H1 (cell line): Measurements from ENCODE around the gene ZBTB40. TPM values are rescaled to one million over a fixed set of nuclear protein-coding genes. Genes with fewer than 3 reads are reported as not detected.
A peak's percentile ranks its signal among the peaks of the same experiment; 100 is the strongest.

Experiments used
- CTCF ChIA-PET: fragments of 300-600 bp; sonication (Branson Sonifier 250); formaldehyde crosslinking; loops from one replicate; lab custom pipeline; 2021; ENCODE audit not compliant: partially characterized antibody; lab: Charles Lee
- POLR2A ChIA-PET: fragments of 300-600 bp; sonication (Branson Sonifier 250); formaldehyde crosslinking; loops from one replicate; lab custom pipeline; 2021; ENCODE audit warnings: inconsistent platforms; ENCODE audit not compliant: partially characterized antibody; lab: Charles Lee
- DNase-seq, 2 experiments: peaks; one replicate each; pipeline versions ENCODE4 v3.0.0 to v3.0.0-alpha.2; 2010 to 2022; ENCODE audit warnings: low spot score in 2 of 2, low read depth in 1 of 2, mixed read lengths in 1 of 2
- FAIRE-seq: peaks from 2 replicates; lab custom pipeline; 2011; peaks lifted over from hg19 to GRCh38; lab: Jason Lieb, UNC
- H2AFZ ChIP-seq: 2 replicates; pipeline ENCODE4 v1.8.1; 2012; ENCODE audit warnings: low read length, inconsistent platforms
- H2AK5ac ChIP-seq: 2 replicates; pipeline ENCODE4 v1.6.1; 2013; ENCODE audit warnings: low read depth, low read length
- H2BK120ac ChIP-seq: replicated peaks from 2 replicates; pipeline ENCODE3; 2013; ENCODE audit warnings: low read depth, low read length, inconsistent platforms
- H2BK12ac ChIP-seq: 2 replicates; pipeline ENCODE4 v1.6.1; 2013; ENCODE audit warnings: low read depth, low read length
- H2BK15ac ChIP-seq: 2 replicates; pipeline ENCODE4 v1.6.1; 2013; ENCODE audit warnings: low read length
- H2BK20ac ChIP-seq: 2 replicates; pipeline ENCODE4 v1.6.1; 2013; ENCODE audit warnings: low read length
- H2BK5ac ChIP-seq: 2 replicates; pipeline ENCODE4 v1.6.1; 2013; ENCODE audit warnings: low read depth, low read length
- H3K14ac ChIP-seq: 2 replicates; pipeline ENCODE4 v1.6.1; 2013; ENCODE audit warnings: inconsistent platforms; ENCODE audit not compliant: insufficient read length
- H3K18ac ChIP-seq: 2 replicates; pipeline ENCODE4 v1.6.1; 2013; ENCODE audit warnings: low read length; ENCODE audit errors: extremely low read depth
- H3K23ac ChIP-seq: 2 replicates; pipeline ENCODE4 v1.6.1; 2013; ENCODE audit warnings: inconsistent platforms; ENCODE audit not compliant: insufficient read length
- H3K23me2 ChIP-seq: 2 replicates; pipeline ENCODE4 v1.6.1; 2013; ENCODE audit warnings: low read depth, low read length
- H3K27ac ChIP-seq: 2 replicates; pipeline ENCODE4 v1.6.1; 2011; ENCODE audit warnings: low read depth, low read length, inconsistent platforms
- H3K27me3 ChIP-seq, 4 experiments: replicated peaks in 1 of 4; 1 replicate in 1 of 4; 2 replicates in 3 of 4; pipeline versions ENCODE4 v1.6.1 to v1.8.1; 2011 to 2013; ENCODE audit warnings: low read length in 3 of 4, mild to moderate bottlenecking in 3 of 4, inconsistent platforms in 2 of 4, mixed read lengths in 2 of 4, moderate library complexity in 1 of 4; ENCODE audit not compliant: control insufficient read depth in 3 of 4, insufficient read depth in 3 of 4; ENCODE audit errors: extremely low read depth in 1 of 4
- H3K36me3 ChIP-seq, 4 experiments: 2 replicates each; pipeline versions ENCODE4 v1.6.1 to v1.8.1; 2011 to 2013; ENCODE audit warnings: mild to moderate bottlenecking in 4 of 4, low read length in 3 of 4, moderate library complexity in 2 of 4, control low read depth in 1 of 4, inconsistent platforms in 1 of 4; ENCODE audit not compliant: insufficient read depth in 4 of 4, control insufficient read depth in 2 of 4
- H3K4ac ChIP-seq: replicated peaks from 2 replicates; pipeline ENCODE3; 2013; ENCODE audit warnings: low read length, low read depth, mixed read lengths, inconsistent platforms; ENCODE audit not compliant: insufficient read length
- H3K4me1 ChIP-seq, 4 experiments: replicated peaks in 1 of 4; 1 replicate in 1 of 4; 2 replicates in 3 of 4; pipeline versions ENCODE4 v1.6.1 to v1.8.1; 2011 to 2013; ENCODE audit warnings: low read length in 3 of 4, inconsistent platforms in 2 of 4, mixed read lengths in 1 of 4; ENCODE audit not compliant: insufficient read depth in 4 of 4, control insufficient read depth in 3 of 4
- H3K4me2 ChIP-seq, 2 experiments: 2 replicates each; pipeline versions ENCODE4 v1.6.1 to v1.8.1; 2011 to 2013; ENCODE audit warnings: low read depth in 2 of 2, low read length in 2 of 2, control low read depth in 1 of 2, inconsistent platforms in 1 of 2, mild to moderate bottlenecking in 1 of 2; ENCODE audit not compliant: insufficient read depth in 1 of 2
- H3K4me3 ChIP-seq, 4 experiments: fragments of 200-600, 300-600 bp in 1 of 4; sonication (generic), shearing (Covaris generic), sonication (Bioruptor Twin) in 1 of 4; 2 replicates each; pipeline versions ENCODE4 v1.5.1 to v1.8.1; 2011 to 2016; ENCODE audit warnings: low read length in 4 of 4, low read depth in 3 of 4, control low read depth in 2 of 4, inconsistent platforms in 2 of 4, mild to moderate bottlenecking in 2 of 4, mixed read lengths in 1 of 4, moderate library complexity in 1 of 4; ENCODE audit not compliant: insufficient read depth in 2 of 4; ENCODE audit errors: extremely low read depth in 1 of 4
- H3K56ac ChIP-seq: replicated peaks from 2 replicates; pipeline ENCODE3; 2013; ENCODE audit warnings: low read depth, mild to moderate bottlenecking, mixed read lengths, low read length, inconsistent platforms; ENCODE audit not compliant: insufficient read length
- H3K79me1 ChIP-seq: 2 replicates; pipeline ENCODE4 v1.6.1; 2013; ENCODE audit warnings: low read depth, low read length, control low read depth
- H3K79me2 ChIP-seq, 2 experiments: 2 replicates each; pipeline versions ENCODE4 v1.6.1 to v1.8.1; 2012 to 2013; ENCODE audit warnings: low read length in 2 of 2, mild to moderate bottlenecking in 2 of 2, inconsistent platforms in 1 of 2; ENCODE audit not compliant: insufficient read depth in 2 of 2, control insufficient read depth in 1 of 2
- H3K9ac ChIP-seq, 4 experiments: replicated peaks in 1 of 4; 1 replicate in 1 of 4; 2 replicates in 3 of 4; pipeline versions ENCODE4 v1.6.1 to v1.8.1; 2011 to 2013; ENCODE audit warnings: low read depth in 3 of 4, low read length in 3 of 4, control low read depth in 2 of 4, mild to moderate bottlenecking in 2 of 4, moderate library complexity in 2 of 4, inconsistent platforms in 1 of 4; ENCODE audit errors: extremely low read depth in 1 of 4
- H3K9me3 ChIP-seq, 2 experiments: 2 replicates each; pipeline versions ENCODE4 v1.6.1 to v1.8.1; 2012 to 2013; ENCODE audit warnings: mild to moderate bottlenecking in 2 of 2, moderate library complexity in 2 of 2, control low read depth in 1 of 2, inconsistent platforms in 1 of 2, low read depth in 1 of 2, low read length in 1 of 2, mixed read lengths in 1 of 2; ENCODE audit not compliant: insufficient read depth in 2 of 2
- H4K20me1 ChIP-seq, 2 experiments: replicated peaks in 1 of 2; 2 replicates each; pipeline versions ENCODE3 to v1.8.1; 2011 to 2013; ENCODE audit warnings: inconsistent platforms in 2 of 2, low read length in 2 of 2, mild to moderate bottlenecking in 1 of 2; ENCODE audit not compliant: insufficient read depth in 2 of 2, control insufficient read depth in 1 of 2
- H4K5ac ChIP-seq: 2 replicates; pipeline ENCODE4 v1.6.1; 2013; ENCODE audit warnings: low read length, low read depth, mixed read lengths, inconsistent platforms; ENCODE audit not compliant: insufficient read length
- H4K8ac ChIP-seq: 2 replicates; pipeline ENCODE4 v1.8.0; 2013; ENCODE audit warnings: mild to moderate bottlenecking, moderate library complexity, low read length, inconsistent platforms; ENCODE audit not compliant: insufficient read depth; ENCODE audit errors: extremely low read depth
- H4K91ac ChIP-seq: replicated peaks from 2 replicates; pipeline ENCODE3; 2013; ENCODE audit warnings: low read length, mixed read lengths, inconsistent platforms; ENCODE audit not compliant: insufficient read length
- ASH2L ChIP-seq: fragments of 200-600, 300-600 bp; sonication (generic); IDR thresholded peaks from one replicate; pipeline ENCODE4 v1.7.1; 2017; ENCODE audit warnings: low read length
- BACH1 ChIP-seq: IDR thresholded peaks from 2 replicates; pipeline ENCODE4 v1.6.1; 2012; ENCODE audit warnings: low read length, improper control_type of control experiment
- BCL11A ChIP-seq, 2 experiments: IDR thresholded peaks; one replicate each; pipeline ENCODE4 v1.6.1; 2011; ENCODE audit warnings: low read depth in 2 of 2, low read length in 2 of 2, mild to moderate bottlenecking in 2 of 2
- BRCA1 ChIP-seq: IDR thresholded peaks from 2 replicates; pipeline ENCODE4 v1.6.1; 2012; ENCODE audit warnings: low read depth, low read length, improper control_type of control experiment
- CEBPB ChIP-seq: IDR thresholded peaks from 2 replicates; pipeline ENCODE4 v1.6.1; 2012; ENCODE audit warnings: low read depth, low read length
- CHD2 ChIP-seq: IDR thresholded peaks from 2 replicates; pipeline ENCODE4 v1.6.1; 2012; ENCODE audit warnings: low read length, improper control_type of control experiment
- CTBP2 ChIP-seq: IDR thresholded peaks from 2 replicates; pipeline ENCODE4 v1.7.0; 2011; ENCODE audit warnings: borderline replicate concordance, mild to moderate bottlenecking, moderate library complexity, mixed read lengths, low read length; ENCODE audit not compliant: insufficient read depth, insufficient read length
- EGR1 ChIP-seq: IDR thresholded peaks from 2 replicates; pipeline ENCODE4 v1.6.1; 2011; ENCODE audit warnings: low read depth, low read length, borderline replicate concordance
- POLR2A ChIP-seq, 2 experiments: IDR thresholded peaks; 1 replicate in 1 of 2; 2 replicates in 1 of 2; pipeline ENCODE4 v1.6.1; 2011; ENCODE audit warnings: low read depth in 2 of 2, low read length in 2 of 2, mild to moderate bottlenecking in 2 of 2; ENCODE audit errors: control extremely low read depth in 1 of 2
- RBBP5 ChIP-seq: IDR thresholded peaks from 2 replicates; pipeline ENCODE4 v1.7.1; 2012; ENCODE audit warnings: low read depth, mild to moderate bottlenecking, inconsistent platforms, low read length, moderate library complexity, borderline replicate concordance
- SP1 ChIP-seq: IDR thresholded peaks from 2 replicates; pipeline ENCODE4 v1.6.1; 2011; ENCODE audit warnings: low read depth, low read length
- SP2 ChIP-seq: IDR thresholded peaks from 2 replicates; pipeline ENCODE4 v1.6.1; 2012; ENCODE audit warnings: mild to moderate bottlenecking, low read length, inconsistent platforms
- SRF ChIP-seq: IDR thresholded peaks from 2 replicates; pipeline ENCODE4 v1.6.1; 2011; ENCODE audit warnings: mild to moderate bottlenecking, low read depth, low read length, moderate library complexity
- TCF12 ChIP-seq: IDR thresholded peaks from 2 replicates; pipeline ENCODE4 v1.6.1; 2011; ENCODE audit warnings: low read depth, mild to moderate bottlenecking, low read length
- ZNF274 ChIP-seq: IDR thresholded peaks from 2 replicates; pipeline ENCODE4 v1.7.0; 2012; ENCODE audit warnings: low read length, borderline replicate concordance; ENCODE audit errors: extremely low read depth
- WGBS, 2 experiments: shearing (Covaris generic) in 1 of 2; methylation state at CpG; one replicate each; pipeline versions ENCODE4 v1.1.6 to v1.1.7; 2013 to 2015; ENCODE audit warnings: low lambda C conversion rate in 2 of 2, mixed read lengths in 2 of 2, inconsistent platforms in 1 of 2, low coverage in 1 of 2, missing lambda C conversion rate in 1 of 2; ENCODE audit not compliant: insufficient replicate concordance in 2 of 2, insufficient coverage in 1 of 2, insufficient read length in 1 of 2; ENCODE audit errors: extremely low coverage in 1 of 2, missing lambda C conversion rate in 1 of 2; 5-methylcytosine and 5-hydroxymethylcytosine counted together
- polyA plus RNA-seq, 7 experiments: library from polyadenylated mRNA; depleted of rRNA in 3 of 7; stranded (reverse) in 5 of 7; unstranded in 2 of 7; fragments of >200 nt in 5 of 7; fragments of 200-250 nt in 2 of 7; gene quantifications; 1 replicate in 5 of 7; 2 replicates in 1 of 7; 4 replicates in 1 of 7; pipeline versions ENCODE4 v1.2.1 to v1.2.3, GENCODE V29; 2011 to 2013; ENCODE audit warnings: missing spikeins in 2 of 7, mixed read lengths in 2 of 7
- total RNA-seq: library from RNA; stranded (reverse); fragmentation: NEBNext Ultra II Directional; extraction: Animal tissue kit (Norgen Biotek cat#: 25700); gene quantifications from 2 replicates; pipeline ENCODE4 v1.2.1, GENCODE V29; 2021
- TF ChIP-seq, protein P1 (sequence below): IDR thresholded peaks from 2 replicates; pipeline ENCODE4 v1.6.1; 2012; ENCODE audit warnings: inconsistent platforms

Gene ZBTB40
- total and polyA plus RNA-seq, 2 of the 8 experiments (the other 6 are each of a cell fraction or from before 2014, with no cell fraction given) = 3.1 to 19.3 TPM

DNA sequence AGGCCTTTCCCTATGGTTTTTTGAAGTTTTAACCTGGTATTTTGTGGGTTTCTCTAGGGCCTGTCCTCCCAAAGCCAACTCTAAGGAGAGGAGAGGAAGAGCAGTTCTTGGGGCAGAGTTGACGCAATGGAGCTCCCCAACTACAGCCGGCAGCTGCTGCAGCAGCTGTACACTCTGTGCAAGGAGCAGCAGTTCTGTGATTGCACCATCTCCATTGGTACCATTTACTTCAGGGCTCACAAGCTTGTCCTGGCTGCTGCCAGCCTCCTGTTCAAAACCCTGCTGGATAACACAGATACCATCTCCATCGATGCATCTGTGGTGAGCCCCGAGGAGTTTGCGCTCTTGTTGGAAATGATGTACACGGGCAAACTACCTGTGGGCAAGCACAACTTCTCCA lies 38.2 kb downstream of the ZBTB40 start:
- Histone ChIP-seq H3K79me1 (no peaks in the 10 kb centered on the region), H2BK20ac (peak overlapping the region; percentile 66; the same call in 1 of the 2 replicates), H4K91ac (peak overlapping the region; percentile 49), H4K20me1 (no peaks in the 10 kb centered on the region), H2BK5ac (peak overlapping the region; percentile 64; the same call in 1 of the 2 replicates), H3K4me3 (no peak overlapping the region; a peak in 1 of 8 replicates), H3K27me3 (peaks cover 0 to 1% (median 0%) of the 10 kb centered on the region in 4 experiments; a peak in 1 of 7 replicates), H3K4me1 (peaks cover 5 to 20% (median 12%) of the 10 kb centered on the region in 4 experiments), H3K23me2 (no peaks in the 10 kb centered on the region), H3K23ac (no peak overlapping the region), H3K9me3 (no peaks in the 10 kb centered on the region), H3K79me2 (peaks cover 0 to 23% of the 10 kb centered on the region in 2 experiments; a peak in 2 of 4 replicates), H3K4ac (peak overlapping the region; percentile 28), H2AK5ac (peak overlapping the region; percentile 25), H4K5ac (no peak overlapping the region), H4K8ac (no peak overlapping the region), H3K14ac (no peak overlapping the region), H3K4me2 (peak overlapping the region; percentile 19 to 45), H3K18ac (peak overlapping the region; percentile 42), H3K56ac (no peak overlapping the region), H2BK15ac (peak overlapping the region; percentile 83), H3K9ac (no peak overlapping the region), H2BK120ac (peak overlapping the region; percentile 31), H3K36me3 (no peaks in the 10 kb centered on the region), H3K27ac (no peak overlapping the region), H2BK12ac (no peak overlapping the region; the same call in 1 of the 2 replicates), H2AFZ (no peak overlapping the region)
- DNase-seq (no peak), FAIRE-seq (no peak)
- CTCF ChIA-PET = interaction anchor here (0.7 to 2.4 kb wide), 19 partner anchors 9 to 213 kb away, joined by 3 to 9 read pairs (median 3); no protein-coding TSS in a partner anchor
- 93% methylated on average over 6 of the region's 6 CpGs; no CpG with 5 or more reads in 1 of the 2 experiments for WGBS, 2 experiments
- POLR2A ChIA-PET = interaction anchor here (0.8 to 1.9 kb wide), 2 partner anchors 9 to 13 kb away, joined by 3 to 6 read pairs; no protein-coding TSS in a partner anchor
- TF ChIP-seq CHD2 = no peak
- no peak for TF ChIP-seq SP1
- TF ChIP-seq ASH2L = no peak
- TF ChIP-seq, protein P1, sequence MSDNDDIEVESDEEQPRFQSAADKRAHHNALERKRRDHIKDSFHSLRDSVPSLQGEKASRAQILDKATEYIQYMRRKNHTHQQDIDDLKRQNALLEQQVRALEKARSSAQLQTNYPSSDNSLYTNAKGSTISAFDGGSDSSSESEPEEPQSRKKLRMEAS = no peak
- no peak for TF ChIP-seq BCL11A (IDR thresholded peaks at IDR 0.05; ENCODE audit: low read depth in 2 of 2, low read length in 2 of 2)
- TF ChIP-seq TCF12 = no peak
- TF ChIP-seq RBBP5 = no peak
- no peak for TF ChIP-seq CTBP2
- TF ChIP-seq EGR1 = no peak
- TF ChIP-seq POLR2A (IDR thresholded peaks at IDR 0.05; ENCODE audit: control extremely low read depth in 1 of 2, low read depth in 2 of 2, low read length in 2 of 2) = no peak
- TF ChIP-seq BRCA1 = no peak
- TF ChIP-seq SRF = no peak
- TF ChIP-seq ZNF274 = no peak
- no peak for TF ChIP-seq CEBPB
- no peak for TF ChIP-seq SP2
- TF ChIP-seq BACH1 = no peak
